ENCODE results near the gene SSUH2. TPM values are rescaled to one million over a fixed set of nuclear protein-coding genes. Genes with fewer than 3 reads are reported as not detected.

The SSUH2 gene
- total RNA-seq, 1 experiment from 2014 or later: 0.94 TPM

GRCh38 chr3:8643693-8644365, 769 bp downstream of the SSUH2 start:
- Mint-ChIP-seq H3K9me3 (no peaks in the 10 kb centered on the region), H3K4me1 (peaks cover 3% of the 10 kb centered on the region; the same call in 1 of the 2 replicates), H3K4me3 (no peak overlapping the region), H3K27ac (no peak overlapping the region), H3K36me3 (no peaks in the 10 kb centered on the region), H3K27me3 (ENCODE audit: low read depth) (peaks cover 2% of the 10 kb centered on the region; the same call in 1 of the 2 replicates)
- TF ChIP-seq PRDM15 (CRISPR knock-in tag; IDR thresholded peaks at IDR 0.05): no peak
- TF ChIP-seq MXD4 (CRISPR knock-in tag; IDR thresholded peaks at IDR 0.05; ENCODE audit: borderline replicate concordance): no peak
- TF ChIP-seq ZNF423 (CRISPR knock-in tag; IDR thresholded peaks at IDR 0.05): no peak
- no peak for TF ChIP-seq EMX1 (CRISPR knock-in tag; IDR thresholded peaks at IDR 0.05)
- no peak for TF ChIP-seq NFYB (CRISPR knock-in tag; conservative IDR thresholded peaks at IDR 0.05; ENCODE audit: low read depth)
- TF ChIP-seq ZNF317 (CRISPR knock-in tag; IDR thresholded peaks at IDR 0.05; ENCODE audit: borderline replicate concordance, low read depth): no peak
- no peak for TF ChIP-seq ATF2 (CRISPR knock-in tag; IDR thresholded peaks at IDR 0.05; ENCODE audit: borderline replicate concordance, low read depth)
- TF ChIP-seq IRF1 (CRISPR knock-in tag; IDR thresholded peaks at IDR 0.05): no peak
- CTCF ChIA-PET: interaction anchor here (0.9 kb wide), 1 partner anchor 404 kb away, joined by 3 read pairs; no protein-coding TSS in a partner anchor
- ATAC-seq (no peak), DNase-seq (ENCODE audit: low spot score) (no peak)
- POLR2A ChIA-PET: interaction anchor here (0.9 kb wide), 1 partner anchor 12 kb away, joined by 3 read pairs; no protein-coding TSS in a partner anchor

- ATAC-seq (no peak), DNase-seq (ENCODE audit: low spot score) (no peak)
- TF ChIP-seq TP53 (CRISPR knock-in tag; IDR thresholded peaks at IDR 0.05): no peak
- no peak for TF ChIP-seq NR3C1 (CRISPR knock-in tag; conservative IDR thresholded peaks at IDR 0.05; ENCODE audit: low read depth)
- no peak overlapping the region for H3K4me3 Mint-ChIP-seq
- H3K27ac Mint-ChIP-seq: no peak overlapping the region
- no peaks in the 10 kb centered on the region for H3K9me3 Mint-ChIP-seq
- no peaks in the 10 kb centered on the region for H3K36me3 Mint-ChIP-seq
- POLR2A ChIA-PET: no interaction called here
- H3K27me3 Mint-ChIP-seq (ENCODE audit: low read depth): peaks cover 2% of the 10 kb centered on the region; the same call in 1 of the 2 replicates
- CTCF ChIA-PET: no interaction called here
- H3K4me1 Mint-ChIP-seq: peaks cover 6% of the 10 kb centered on the region; the same call in 1 of the 2 replicates
Measured at GRCh38 chr3:8642001-8642400, 2.6 kb downstream of the SSUH2 start.

GRCh38 chr3:8641472-8641871, 3.1 kb downstream of the SSUH2 start:
- Mint-ChIP-seq H3K4me1 (peaks cover 6% of the 10 kb centered on the region; the same call in 1 of the 2 replicates), H3K36me3 (no peaks in the 10 kb centered on the region; the same call in 1 of the 2 replicates), H3K4me3 (no peak overlapping the region), H3K27ac (no peak overlapping the region), H3K27me3 (ENCODE audit: low read depth) (peaks cover 5% of the 10 kb centered on the region), H3K9me3 (peaks cover 3% of the 10 kb centered on the region)
- POLR2A ChIA-PET: no interaction called here
- CTCF ChIA-PET: no interaction called here
- ATAC-seq (peak; percentile 72), DNase-seq (ENCODE audit: low spot score) (no peak)
- no peak for TF ChIP-seq ZNF671 (CRISPR knock-in tag; IDR thresholded peaks at IDR 0.05)
- TF ChIP-seq ERG (CRISPR knock-in tag; IDR thresholded peaks at IDR 0.05): no peak
- TF ChIP-seq ATF3 (CRISPR knock-in tag; conservative IDR thresholded peaks at IDR 0.05): no peak
- TF ChIP-seq ZSCAN18 (CRISPR knock-in tag; IDR thresholded peaks at IDR 0.05): no peak
- no peak for TF ChIP-seq SOX15 (CRISPR knock-in tag; IDR thresholded peaks at IDR 0.05)
- no peak for TF ChIP-seq PREB (CRISPR knock-in tag; IDR thresholded peaks at IDR 0.05; ENCODE audit: borderline replicate concordance)
- TF ChIP-seq AFF4 (CRISPR knock-in tag; IDR thresholded peaks at IDR 0.05; ENCODE audit: borderline replicate concordance): no peak
